Fibroblast of the aortic adventitia (primary cell): ENCODE results near the gene CLEC3A. TPM values are rescaled to one million over a fixed set of nuclear protein-coding genes. Genes with fewer than 3 reads are reported as not detected.
"Not testable (repeated sequence)": the region's sequence is repeated elsewhere in the genome, so short reads cannot be mapped to it uniquely, and the experiment has no call there.

Experiments
- DNase-seq: peaks from one replicate; pipeline ENCODE4 v3.0.0-alpha.2; 2010; ENCODE audit warnings: low read depth
- H3K4me3 ChIP-seq: 2 replicates; pipeline ENCODE4 v1.5.1; 2011; ENCODE audit warnings: low read depth, mild to moderate bottlenecking, control low read depth, low read length, moderate library complexity
- CTCF ChIP-seq: IDR thresholded peaks from 2 replicates; pipeline ENCODE4 v1.5.1; 2011; ENCODE audit warnings: mild to moderate bottlenecking, low read length, control low read depth, inconsistent platforms; ENCODE audit not compliant: insufficient read depth
- total RNA-seq: library from RNA; depleted of rRNA; stranded (reverse); fragments of >200 nt; gene quantifications from 2 replicates; pipeline ENCODE4 v1.2.3, GENCODE V29; 2012; ENCODE audit warnings: low replicate concordance

CLEC3A gene
- total RNA-seq, 1 donor, result not detected

- H3K4me3 ChIP-seq, result no peak overlapping the region
- DNase-seq, result no peak
- no peak for TF ChIP-seq CTCF
Observed at GRCh38 chr16:78050734-78051400, 28.5 kb downstream of the CLEC3A start.

- no peak for DNase-seq
- no peak overlapping the region for H3K4me3 ChIP-seq
- TF ChIP-seq CTCF, result no peak
Observed at GRCh38 chr16:78057803-78058564, 35.6 kb downstream of the CLEC3A start.

GRCh38 chr16:78059806-78060205 is 37.5 kb downstream of the CLEC3A start:
- DNase-seq, H3K4me3 ChIP-seq: not testable (repeated sequence)

- no peak for TF ChIP-seq CTCF
- no peak overlapping the region for H3K4me3 ChIP-seq
- no peak for DNase-seq
Observed at GRCh38 chr16:78060295-78060694, 37.9 kb downstream of the CLEC3A start.

- H3K4me3 ChIP-seq, result no peak overlapping the region
- DNase-seq, result no peak
- TF ChIP-seq CTCF, result no peak
Observed at GRCh38 chr16:78060809-78061208, 38.5 kb downstream of the CLEC3A start.

- no peak for TF ChIP-seq CTCF
- no peak overlapping the region for H3K4me3 ChIP-seq
- no peak for DNase-seq
Observed at GRCh38 chr16:78065319-78065718, 43.0 kb downstream of the CLEC3A start.

GRCh38 chr16:78069913-78070312 is 47.6 kb downstream of the CLEC3A start:
- DNase-seq, result no peak
- TF ChIP-seq CTCF, result no peak
- H3K4me3 ChIP-seq, result no peak overlapping the region
